Middle frontal gyrus (tissue), 1 donor: Measurements from ENCODE around the gene GLCCI1.

Experiments
- DNase-seq: peaks from one replicate; pipeline ENCODE4 v3.0.0-alpha.2; 2015; ENCODE audit warnings: low spot score; ENCODE audit errors: extremely low spot score

GLCCI1 gene

GRCh38 chr7:7962851-7963250, 5.7 kb upstream of the GLCCI1 start:
- DNase-seq, result no peak

GRCh38 chr7:7964250-7964649, 4.3 kb upstream of the GLCCI1 start:
- no peak for DNase-seq

- DNase-seq, result no peak
Measured at GRCh38 chr7:7964691-7965090, 3.9 kb upstream of the GLCCI1 start.

GRCh38 chr7:7965301-7965700, 3.3 kb upstream of the GLCCI1 start:
- no peak for DNase-seq

GRCh38 chr7:7966141-7966734, 2.4 kb upstream of the GLCCI1 start:
- no peak for DNase-seq

GRCh38 chr7:7967886-7968543, 581 bp upstream of the GLCCI1 start:
- no peak for DNase-seq

- no peak for DNase-seq
Measured at GRCh38 chr7:7969306-7970236, 975 bp downstream of the GLCCI1 start.

- DNase-seq, result no peak
Measured at GRCh38 chr7:7970237-7970530, 1.6 kb downstream of the GLCCI1 start.

GRCh38 chr7:7970531-7971307, 2.1 kb downstream of the GLCCI1 start:
- DNase-seq, result no peak

GRCh38 chr7:7971308-7972040, 2.9 kb downstream of the GLCCI1 start:
- DNase-seq, result no peak

GRCh38 chr7:7972128-7972527, 3.5 kb downstream of the GLCCI1 start:
- DNase-seq, result no peak

- no peak for DNase-seq
Measured at GRCh38 chr7:7972922-7973594, 4.5 kb downstream of the GLCCI1 start.

GRCh38 chr7:7976677-7977076, 8.1 kb downstream of the GLCCI1 start:
- DNase-seq, result no peak

GRCh38 chr7:7977774-7978173, 9.2 kb downstream of the GLCCI1 start:
- no peak for DNase-seq

- no peak for DNase-seq
Measured at GRCh38 chr7:7978860-7979259, 10.3 kb downstream of the GLCCI1 start.

GRCh38 chr7:7979558-7979957, 11.0 kb downstream of the GLCCI1 start:
- no peak for DNase-seq

- no peak for DNase-seq
Measured at GRCh38 chr7:7980134-7980533, 11.5 kb downstream of the GLCCI1 start.

GRCh38 chr7:7982904-7983303, 14.3 kb downstream of the GLCCI1 start:
- DNase-seq, result no peak

GRCh38 chr7:7984424-7984823, 15.8 kb downstream of the GLCCI1 start:
- no peak for DNase-seq

GRCh38 chr7:7988706-7989105, 20.1 kb downstream of the GLCCI1 start:
- DNase-seq, result no peak

- DNase-seq, result no peak
Measured at GRCh38 chr7:7989133-7989532, 20.5 kb downstream of the GLCCI1 start.
